HUES6 (cell line): Measurements from ENCODE around the gene GRIK2.

Source experiments
- H3K27ac ChIP-seq: 2 replicates; pipeline ENCODE4 v1.7.0; 2013; ENCODE audit warnings: low read depth, mild to moderate bottlenecking, low read length, inconsistent platforms
- H3K27me3 ChIP-seq: 2 replicates; pipeline ENCODE4 v1.6.1; 2013; ENCODE audit warnings: low read length; ENCODE audit not compliant: control insufficient read depth, insufficient read depth
- H3K36me3 ChIP-seq: 2 replicates; pipeline ENCODE4 v1.6.1; 2013; ENCODE audit warnings: low read length; ENCODE audit not compliant: control insufficient read depth, insufficient read depth
- H3K4me1 ChIP-seq: 2 replicates; pipeline ENCODE4 v1.6.1; 2013; ENCODE audit warnings: low read length; ENCODE audit not compliant: control insufficient read depth, insufficient read depth
- H3K4me3 ChIP-seq: 2 replicates; pipeline ENCODE4 v1.5.1; 2013; ENCODE audit warnings: low read depth, low read length
- H3K9ac ChIP-seq: one replicate; pipeline ENCODE4 v1.6.1; 2013; ENCODE audit warnings: mild to moderate bottlenecking, low read length
- H3K9me3 ChIP-seq: 2 replicates; pipeline ENCODE4 v1.6.1; 2013; ENCODE audit warnings: low read depth, low read length; ENCODE audit not compliant: control insufficient read depth, insufficient read depth

The GRIK2 gene

DNA sequence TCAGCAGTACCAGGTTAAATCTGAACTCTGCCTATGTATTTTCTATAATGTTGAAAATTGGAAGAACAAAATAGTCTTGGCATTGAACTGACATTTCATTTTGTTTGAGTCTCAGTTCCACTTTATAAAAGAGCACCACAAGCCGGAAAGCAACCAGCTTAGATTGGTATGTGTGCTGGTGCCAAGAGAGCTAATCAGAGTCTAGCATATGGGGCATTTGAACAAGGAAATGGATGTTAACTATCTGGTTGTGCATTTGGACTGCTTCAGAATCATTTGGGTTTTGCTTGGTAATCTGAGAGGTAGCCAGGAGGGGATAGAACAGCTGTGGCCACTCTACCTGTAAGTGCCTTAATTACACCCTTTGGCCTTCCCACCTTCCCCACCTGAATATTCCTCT is 184.8 kb downstream of the GRIK2 start:
- no peaks in the 10 kb centered on the region for H3K4me1 ChIP-seq
- no peak overlapping the region for H3K4me3 ChIP-seq
- H3K27ac ChIP-seq, result no peak overlapping the region
- H3K36me3 ChIP-seq, result no peaks in the 10 kb centered on the region
- no peaks in the 10 kb centered on the region for H3K27me3 ChIP-seq
- H3K9me3 ChIP-seq, result no peaks in the 10 kb centered on the region
- H3K9ac ChIP-seq, result no peak overlapping the region

DNA sequence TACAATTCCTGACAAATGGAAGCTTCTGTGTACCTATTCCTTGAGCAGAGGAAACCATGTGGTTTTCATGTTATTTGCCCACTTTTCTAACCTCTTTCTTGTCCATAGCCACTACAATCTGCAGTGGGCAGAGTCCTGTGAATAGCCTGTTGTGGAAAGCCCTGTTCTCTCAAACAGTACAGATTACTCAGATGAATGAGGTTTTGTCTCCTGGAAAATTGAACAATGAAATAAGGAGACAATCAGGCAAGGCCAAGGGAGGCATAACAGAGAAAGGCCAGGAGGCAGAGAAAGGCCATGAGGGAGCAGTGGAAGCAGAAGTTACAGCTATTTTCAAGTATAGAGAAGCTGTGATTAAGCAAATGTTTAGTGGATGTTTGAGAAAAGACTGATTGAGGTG is 189.3 kb downstream of the GRIK2 start:
- Histone ChIP-seq H3K9me3 (no peaks in the 10 kb centered on the region), H3K4me1 (no peaks in the 10 kb centered on the region), H3K4me3 (no peak overlapping the region), H3K36me3 (no peaks in the 10 kb centered on the region), H3K27ac (no peak overlapping the region), H3K27me3 (no peaks in the 10 kb centered on the region), H3K9ac (no peak overlapping the region)

DNA sequence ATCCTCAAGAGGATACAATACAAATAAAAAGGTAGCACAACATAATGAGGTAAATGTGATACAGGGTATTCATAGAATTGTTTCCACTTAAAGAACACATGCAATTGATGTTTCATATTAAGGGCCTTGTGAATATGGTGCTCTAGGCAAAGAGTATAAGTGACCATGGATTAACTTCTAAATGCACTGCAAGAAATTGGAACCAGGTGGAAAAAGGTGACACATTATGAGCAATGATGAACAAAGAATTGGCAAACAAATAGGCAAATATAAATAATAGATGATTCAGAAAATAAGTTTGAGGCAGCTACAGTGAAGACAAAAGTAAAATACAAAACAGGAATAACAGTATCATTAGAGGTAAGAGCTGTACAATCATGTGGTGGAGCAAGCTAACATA is 192.0 kb downstream of the GRIK2 start:
- Histone ChIP-seq H3K9me3 (no peaks in the 10 kb centered on the region), H3K27me3 (no peaks in the 10 kb centered on the region), H3K36me3 (no peaks in the 10 kb centered on the region), H3K4me3 (no peak overlapping the region), H3K9ac (no peak overlapping the region), H3K27ac (no peak overlapping the region), H3K4me1 (no peaks in the 10 kb centered on the region)

DNA sequence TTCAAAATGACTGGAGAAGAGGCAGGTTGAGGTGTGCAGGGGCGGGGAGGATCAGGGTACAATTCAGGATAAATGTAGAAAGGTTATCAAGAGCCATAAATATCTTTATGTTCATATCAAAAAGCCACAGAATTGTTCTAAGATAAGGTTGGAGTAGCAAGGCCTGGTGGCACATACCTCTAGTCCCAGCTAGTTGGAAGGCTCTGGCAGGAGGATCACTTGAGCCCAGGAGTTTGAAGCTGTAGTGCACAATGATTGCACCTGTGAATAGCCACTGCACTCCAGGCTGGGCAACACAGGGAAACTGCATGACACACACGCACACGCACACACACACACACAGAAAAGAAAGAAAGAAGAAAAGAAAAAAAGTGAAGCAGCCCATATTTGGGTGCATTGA is 194.8 kb downstream of the GRIK2 start:
- Histone ChIP-seq H3K27me3 (no peaks in the 10 kb centered on the region), H3K36me3 (no peaks in the 10 kb centered on the region), H3K9me3 (no peaks in the 10 kb centered on the region), H3K4me1 (no peaks in the 10 kb centered on the region), H3K4me3 (no peak overlapping the region), H3K9ac (no peak overlapping the region), H3K27ac (no peak overlapping the region)

DNA sequence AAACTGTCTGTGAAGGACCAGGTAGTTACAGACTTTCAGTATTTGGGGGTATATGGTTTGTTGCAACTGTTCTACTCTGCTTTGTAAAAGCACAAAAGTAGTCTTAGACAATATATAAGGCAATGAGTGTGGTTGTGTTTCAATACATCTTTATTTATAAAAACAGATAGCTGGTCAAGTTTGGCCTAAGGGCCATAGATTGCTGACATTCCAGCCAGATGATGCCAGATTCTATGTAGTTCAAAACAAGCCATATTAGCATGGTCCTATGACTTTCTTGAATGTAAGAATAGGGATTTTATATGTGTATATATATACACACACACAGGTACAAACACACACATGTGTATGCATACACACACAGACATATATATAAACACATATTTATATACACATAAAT is 201.8 kb downstream of the GRIK2 start:
- Histone ChIP-seq H3K4me3 (no peak overlapping the region), H3K27me3 (no peaks in the 10 kb centered on the region), H3K36me3 (no peaks in the 10 kb centered on the region), H3K4me1 (peaks cover 17% of the 10 kb centered on the region), H3K9me3 (no peaks in the 10 kb centered on the region), H3K9ac (no peak overlapping the region), H3K27ac (no peak overlapping the region)

DNA sequence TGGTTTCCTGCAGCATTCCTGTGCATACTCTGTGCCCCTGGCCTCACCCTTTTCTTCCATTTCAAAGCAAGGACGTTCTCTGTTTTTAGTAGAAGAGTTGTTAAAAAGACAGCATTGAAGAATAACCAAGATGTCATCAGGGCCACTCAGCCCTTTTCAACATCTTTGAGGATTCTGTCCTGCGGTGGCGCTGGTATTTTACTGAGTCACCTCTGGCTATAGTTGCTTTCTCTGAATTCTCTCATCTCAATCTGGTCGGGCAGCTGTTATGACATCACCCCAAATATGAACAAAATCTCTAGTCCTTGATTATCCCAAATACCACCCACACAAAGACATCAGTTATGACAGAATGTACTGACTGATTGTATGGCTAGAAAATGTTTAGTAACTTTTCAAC is 204.2 kb downstream of the GRIK2 start:
- Histone ChIP-seq H3K27ac (no peak overlapping the region), H3K27me3 (no peaks in the 10 kb centered on the region), H3K36me3 (no peaks in the 10 kb centered on the region), H3K9ac (no peak overlapping the region), H3K4me1 (peaks cover 17% of the 10 kb centered on the region), H3K9me3 (no peaks in the 10 kb centered on the region), H3K4me3 (no peak overlapping the region)

DNA sequence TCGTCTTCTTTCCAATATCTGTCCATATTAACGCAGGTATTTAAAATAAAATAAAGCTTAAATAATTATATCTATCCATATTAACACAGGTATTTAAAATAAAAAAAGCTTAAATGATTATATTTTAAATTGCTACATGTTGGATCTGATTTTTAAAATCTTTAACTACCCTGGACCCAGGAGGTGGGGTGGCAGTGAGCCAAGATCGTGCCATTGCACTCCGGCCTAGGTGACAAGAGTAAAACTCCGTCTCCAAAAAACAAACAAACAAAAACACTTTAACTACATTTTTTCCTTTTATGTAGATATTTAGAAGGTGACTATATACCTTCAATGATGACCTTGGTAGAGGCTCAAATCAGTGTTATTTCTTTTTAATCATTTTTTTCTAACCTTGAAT is 211.9 kb downstream of the GRIK2 start:
- Histone ChIP-seq H3K36me3 (no peaks in the 10 kb centered on the region), H3K27me3 (no peaks in the 10 kb centered on the region), H3K9me3 (no peaks in the 10 kb centered on the region), H3K4me1 (no peaks in the 10 kb centered on the region), H3K4me3 (no peak overlapping the region), H3K27ac (no peak overlapping the region), H3K9ac (no peak overlapping the region)

DNA sequence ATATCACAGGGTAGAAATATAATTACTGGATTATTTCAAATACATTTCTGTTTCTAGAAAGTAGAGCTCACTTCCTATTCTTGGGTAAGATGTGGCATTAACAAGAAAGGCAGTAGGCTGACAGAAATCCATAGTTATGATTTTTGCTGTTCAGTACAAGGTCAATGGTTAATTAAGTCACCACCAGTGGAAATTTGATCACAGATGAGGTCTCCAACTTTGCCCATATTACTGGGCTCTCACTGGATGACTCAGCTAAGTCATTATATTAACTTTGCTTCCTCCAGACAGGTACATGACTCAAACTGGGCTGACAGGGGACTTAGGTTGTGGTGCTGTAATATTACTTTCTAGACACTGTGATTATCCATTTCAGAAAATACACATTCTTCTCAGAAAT is 212.4 kb downstream of the GRIK2 start:
- no peaks in the 10 kb centered on the region for H3K27me3 ChIP-seq
- H3K4me1 ChIP-seq, result no peaks in the 10 kb centered on the region
- no peaks in the 10 kb centered on the region for H3K9me3 ChIP-seq
- H3K9ac ChIP-seq, result no peak overlapping the region
- no peaks in the 10 kb centered on the region for H3K36me3 ChIP-seq
- no peak overlapping the region for H3K27ac ChIP-seq
- no peak overlapping the region for H3K4me3 ChIP-seq

DNA sequence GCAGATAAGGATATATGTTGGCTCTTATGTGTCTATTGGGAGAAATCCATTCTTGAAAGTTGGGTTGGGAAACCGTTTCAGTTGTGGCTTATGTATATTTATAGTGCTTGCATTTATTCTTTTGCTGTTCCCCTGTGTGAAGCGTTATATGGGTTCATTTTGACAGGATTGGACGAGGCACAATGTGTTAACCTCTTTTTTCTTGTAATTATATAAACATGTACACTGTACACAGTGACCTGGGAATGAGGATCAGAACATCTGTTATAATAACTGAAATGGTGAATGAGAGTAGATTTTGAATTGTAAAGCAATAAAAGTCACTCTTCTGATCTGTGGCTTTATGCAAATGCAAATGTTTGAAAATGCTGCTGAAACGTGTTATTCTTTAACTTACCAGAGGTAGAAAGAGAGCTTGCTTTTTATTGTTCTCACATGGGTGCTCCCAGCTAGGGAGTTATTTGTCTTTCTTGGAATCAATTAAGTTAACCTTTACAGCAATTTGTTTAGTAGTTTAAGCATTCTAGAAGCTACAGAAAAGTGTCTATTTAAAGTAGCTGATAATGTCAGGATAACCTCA is 213.7 kb downstream of the GRIK2 start:
- H3K27ac ChIP-seq, result no peak overlapping the region
- no peaks in the 10 kb centered on the region for H3K36me3 ChIP-seq
- H3K9ac ChIP-seq, result no peak overlapping the region
- no peaks in the 10 kb centered on the region for H3K4me1 ChIP-seq
- no peaks in the 10 kb centered on the region for H3K27me3 ChIP-seq
- no peaks in the 10 kb centered on the region for H3K9me3 ChIP-seq
- H3K4me3 ChIP-seq, result no peak overlapping the region

DNA sequence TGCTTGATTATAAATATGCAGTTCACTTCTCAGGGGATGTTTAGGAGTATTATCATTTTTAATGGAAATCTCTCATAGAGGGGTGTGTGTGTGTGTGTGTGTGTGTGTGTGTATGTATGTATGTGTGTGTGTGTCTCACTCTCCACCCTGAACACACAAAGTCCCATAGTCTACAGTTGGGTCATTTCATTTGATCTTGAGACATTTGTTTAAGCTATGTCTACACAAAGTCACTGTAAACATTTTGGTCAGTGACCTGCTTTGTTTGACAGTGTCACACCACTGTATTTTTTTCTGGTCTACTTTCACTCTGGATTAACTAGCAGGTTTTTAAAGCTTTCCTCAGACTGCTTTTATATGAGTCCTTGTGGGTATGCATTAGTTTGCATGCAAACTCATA is 215.2 kb downstream of the GRIK2 start:
- Histone ChIP-seq H3K9me3 (no peaks in the 10 kb centered on the region), H3K36me3 (no peaks in the 10 kb centered on the region), H3K9ac (no peak overlapping the region), H3K4me1 (peaks cover 6% of the 10 kb centered on the region; the same call in 1 of the 2 replicates), H3K27ac (no peak overlapping the region), H3K27me3 (no peaks in the 10 kb centered on the region), H3K4me3 (no peak overlapping the region)

DNA sequence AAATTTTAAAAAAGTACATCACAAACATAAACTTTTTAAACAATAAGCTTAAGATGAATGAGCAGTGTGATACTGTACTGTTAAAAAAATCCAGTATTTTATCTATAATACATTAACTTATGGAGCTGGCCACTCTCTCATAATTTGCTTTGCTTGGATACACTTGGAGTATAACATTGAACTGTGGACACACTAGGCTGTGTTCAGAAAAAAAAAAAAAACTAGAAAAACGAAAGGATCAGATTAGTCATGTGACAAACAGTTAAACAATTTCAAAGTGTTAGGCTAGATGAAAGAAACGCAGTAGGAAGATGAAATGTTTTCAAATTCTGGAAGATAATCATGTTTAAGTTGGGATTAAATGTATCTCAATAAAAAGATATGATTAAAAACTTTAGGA is 220.0 kb downstream of the GRIK2 start:
- Histone ChIP-seq H3K27ac (peak overlapping the region; percentile 90), H3K4me3 (no peak overlapping the region), H3K27me3 (no peaks in the 10 kb centered on the region), H3K9me3 (no peaks in the 10 kb centered on the region), H3K36me3 (no peaks in the 10 kb centered on the region), H3K4me1 (peaks cover 30% of the 10 kb centered on the region), H3K9ac (no peak overlapping the region)

DNA sequence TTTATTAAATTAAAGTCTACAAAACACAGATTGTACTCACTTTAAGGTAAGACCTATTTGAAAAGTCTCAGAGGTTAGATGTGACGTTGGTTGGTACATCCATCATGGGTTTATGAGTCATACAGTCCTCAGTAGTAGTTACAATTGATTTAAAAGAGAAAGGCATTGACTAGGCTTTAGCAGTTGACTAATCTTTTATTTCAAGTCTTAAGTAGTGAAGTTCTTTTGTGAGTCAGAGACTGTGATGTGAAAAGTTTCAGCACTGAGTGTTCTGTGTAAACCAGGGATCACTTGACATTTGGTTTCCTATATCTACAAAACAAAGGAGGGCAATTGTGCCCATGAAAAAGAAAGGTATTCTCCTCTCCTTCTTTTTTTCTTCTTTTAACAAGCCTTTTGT is 221.3 kb downstream of the GRIK2 start:
- peaks cover 30% of the 10 kb centered on the region for H3K4me1 ChIP-seq
- no peaks in the 10 kb centered on the region for H3K36me3 ChIP-seq
- H3K9me3 ChIP-seq, result no peaks in the 10 kb centered on the region
- peak overlapping the region; percentile 94 for H3K27ac ChIP-seq
- no peak overlapping the region for H3K9ac ChIP-seq
- 0 out of 2 replicates have a peak overlapping the region, but pooled peaks have one; percentile 14 for H3K4me3 ChIP-seq
- no peaks in the 10 kb centered on the region for H3K27me3 ChIP-seq
